NT2/D1 (cell line): ENCODE measurements around the gene SIM1.

ENCODE experiments used
- YY1 ChIP-seq: IDR thresholded peaks from 2 replicates; pipeline ENCODE4 v1.6.1; 2011; ENCODE audit not compliant: insufficient read length, insufficient read depth
- ZNF274 ChIP-seq: IDR thresholded peaks from 2 replicates; pipeline ENCODE4 v1.6.1; 2011; ENCODE audit warnings: mild to moderate bottlenecking, low read depth, low read length

DNA sequence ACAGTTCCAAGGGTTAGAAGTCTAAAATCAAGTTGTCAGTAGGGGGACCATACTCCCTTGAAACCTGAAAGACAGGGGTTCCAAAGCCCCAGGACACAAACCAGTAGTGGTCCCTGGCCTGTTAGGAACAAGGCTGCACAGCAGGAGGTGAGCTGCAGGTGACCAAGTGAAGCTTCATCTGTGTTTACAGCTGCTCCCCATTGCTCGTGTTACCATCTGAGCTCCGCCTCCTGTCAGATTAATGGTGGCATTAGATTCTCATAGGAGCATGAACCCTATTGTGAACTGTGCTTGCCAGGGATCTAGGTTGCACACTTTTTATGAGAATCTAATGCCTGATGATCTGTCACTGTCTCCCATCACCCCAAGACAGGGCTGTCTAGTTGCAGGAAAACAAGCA, 25.3 kb upstream of the SIM1 start:
- no peak for TF ChIP-seq YY1
- TF ChIP-seq ZNF274: no peak
